Stimulated activated CD4-positive, alpha-beta T cell treated with anti-CD3 and anti-CD28 coated beads, TNF-alpha, amount 100 ng/mL, for 48 hours (primary cell): ENCODE measurements around the gene TYW1.
"Not testable (repeated sequence)": the region's sequence is repeated elsewhere in the genome, so short reads cannot be mapped to it uniquely, and the experiment has no call there.

Source experiments
- DNase-seq, 3 donors: peaks; one replicate each; pipeline ENCODE4 v3.0.0-alpha.2; 2020; ENCODE audit warnings: low read depth in 3 of 3

Gene TYW1

DNA sequence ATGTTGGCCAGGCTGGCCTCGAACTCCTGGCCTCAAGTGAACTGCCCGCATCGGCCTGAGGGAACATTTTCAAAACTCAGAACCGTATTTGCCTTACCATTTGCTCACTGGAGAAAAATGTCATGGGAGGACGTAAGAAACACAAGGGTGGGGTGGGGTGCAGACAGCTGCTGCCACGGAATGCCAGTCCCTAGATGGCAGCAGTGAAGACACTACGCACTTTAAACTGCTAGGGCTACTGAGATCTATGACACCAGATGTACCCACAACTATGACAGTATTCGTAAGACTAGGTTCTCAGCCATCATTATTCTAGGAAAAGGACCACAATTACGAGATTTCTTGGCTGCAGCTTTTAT lies 2.0 kb upstream of the TYW1 start:
- peak; percentile 8 to 34 (median 11) for DNase-seq

GRCh38 chr7:66995050-66995776 lies 1.4 kb upstream of the TYW1 start, which contains the start of gene SBDS:
Gene SBDS, minus strand, starts transcription at chr7:66995586. Its CDS starts 169 bp downstream, at chr7:66995417.
- DNase-seq: peak; percentile 84 to 91 (median 85)

DNA sequence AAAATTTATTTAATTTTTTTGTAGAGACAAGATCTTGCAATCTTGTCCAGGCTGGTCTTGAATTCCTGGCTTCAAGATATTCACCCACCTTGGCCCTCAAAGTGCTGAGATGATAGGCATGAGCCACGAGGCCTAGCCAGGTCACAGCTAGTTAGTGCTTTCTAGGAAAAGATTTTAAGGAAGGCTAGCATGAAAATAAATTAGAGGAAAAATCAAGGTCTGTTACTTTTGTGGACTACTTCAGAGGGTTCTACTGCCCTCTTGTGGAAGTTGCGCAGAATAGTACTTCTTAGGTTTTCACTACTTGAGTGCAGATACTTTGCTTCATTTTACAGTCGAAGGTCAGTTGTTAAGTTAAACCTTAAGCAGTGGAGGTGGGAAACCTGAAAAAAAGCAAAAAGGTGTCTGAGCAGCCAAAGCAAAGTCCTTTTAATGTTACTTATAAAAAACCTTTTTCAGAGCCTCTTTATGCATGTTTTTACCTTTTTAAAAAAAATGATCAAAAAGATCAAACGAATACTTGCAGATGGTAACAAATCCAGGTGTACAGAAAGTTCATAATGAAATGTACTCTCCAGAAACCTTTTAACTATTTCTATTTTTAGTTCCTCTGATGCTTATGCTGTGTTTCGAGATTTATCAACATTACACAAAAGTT lies 4.1 kb downstream of the TYW1 start:
- DNase-seq: not testable (repeated sequence)

- DNase-seq: not testable (repeated sequence)
Measured at GRCh38 chr7:67004145-67004544, 7.5 kb downstream of the TYW1 start.

DNA sequence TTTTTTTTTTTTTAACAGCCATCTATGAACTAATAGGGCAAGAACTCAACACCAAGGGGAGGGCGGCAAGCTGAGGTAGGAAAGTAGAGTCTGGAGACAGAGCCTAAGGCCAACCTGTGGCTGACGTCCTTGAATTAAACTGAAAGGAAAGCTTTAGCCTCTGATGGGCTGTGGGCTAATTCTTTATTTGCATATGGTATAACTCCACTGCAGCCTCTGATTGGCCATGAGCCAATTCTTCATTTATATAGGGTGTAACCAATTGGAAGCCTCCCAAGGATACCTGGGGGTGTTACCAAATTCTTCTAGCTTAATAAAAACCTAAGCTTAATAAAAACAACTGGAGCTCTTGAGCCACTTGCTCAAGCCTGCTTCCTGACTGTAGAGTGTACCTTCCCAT lies 10.3 kb downstream of the TYW1 start:
- DNase-seq: no peak

DNA sequence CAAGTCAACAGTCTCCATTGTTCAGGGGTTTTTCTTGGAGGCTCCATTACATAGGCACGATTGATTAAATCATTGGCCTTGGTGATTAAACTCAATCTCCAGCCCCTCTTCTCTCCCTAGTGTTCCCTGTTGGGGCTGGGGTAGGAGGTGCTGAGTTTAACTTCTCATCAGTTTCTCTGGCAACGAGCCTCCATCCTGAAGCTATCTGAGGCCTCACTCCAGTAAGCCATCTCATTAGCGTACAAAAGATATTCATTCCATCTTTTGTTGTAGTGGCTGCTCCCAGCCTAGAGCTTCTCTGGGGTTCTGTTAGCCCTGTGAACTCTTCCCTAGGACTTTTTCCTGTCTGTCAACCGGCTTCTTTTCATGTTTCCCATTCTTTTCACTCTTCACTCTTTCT lies 11.6 kb downstream of the TYW1 start:
- no peak for DNase-seq

DNA sequence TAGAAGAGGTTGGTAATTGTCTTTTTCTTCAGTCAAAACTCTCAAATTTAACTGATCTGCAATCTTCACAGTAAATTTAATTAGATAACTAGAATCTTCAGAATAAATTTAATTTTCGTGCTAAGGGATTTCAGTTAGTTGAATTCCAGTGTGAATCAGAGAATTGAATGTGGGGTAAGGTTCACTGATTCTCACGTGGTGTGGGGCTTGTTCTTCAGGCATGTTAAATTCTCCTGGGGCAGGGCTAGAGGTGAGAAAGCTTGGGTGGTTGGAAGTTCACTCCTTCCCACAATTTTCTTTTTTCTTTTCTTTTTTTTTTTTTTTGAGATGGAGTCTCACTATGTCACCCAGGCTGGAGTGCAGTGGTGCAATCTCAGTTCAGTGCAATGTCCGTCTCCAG lies 13.0 kb downstream of the TYW1 start:
- DNase-seq: not testable (repeated sequence)

DNA sequence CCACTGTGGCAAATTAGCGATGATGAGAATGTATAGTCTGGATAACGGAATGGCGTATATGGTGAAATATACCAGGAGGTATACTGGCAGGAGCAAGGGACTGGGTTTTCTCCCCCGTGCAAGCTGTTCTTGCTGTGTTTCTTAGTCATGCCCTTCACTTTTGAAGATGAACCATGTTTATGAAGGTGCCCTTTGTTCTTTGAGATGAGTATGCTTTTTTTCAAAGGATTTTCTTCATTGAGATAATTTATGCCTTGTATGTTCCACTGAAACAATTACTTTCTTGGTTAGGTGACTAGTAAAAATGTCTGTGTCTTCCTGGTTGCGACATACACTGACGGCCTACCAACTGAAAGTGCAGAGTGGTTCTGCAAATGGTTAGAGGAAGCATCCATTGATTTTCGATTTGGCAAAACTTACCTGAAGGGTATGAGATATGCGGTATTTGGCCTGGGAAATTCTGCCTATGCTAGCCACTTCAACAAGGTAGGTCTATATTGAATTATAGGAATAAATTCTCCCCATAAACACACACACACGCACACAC lies 17.5 kb downstream of the TYW1 start:
- not testable (repeated sequence) for DNase-seq

DNA sequence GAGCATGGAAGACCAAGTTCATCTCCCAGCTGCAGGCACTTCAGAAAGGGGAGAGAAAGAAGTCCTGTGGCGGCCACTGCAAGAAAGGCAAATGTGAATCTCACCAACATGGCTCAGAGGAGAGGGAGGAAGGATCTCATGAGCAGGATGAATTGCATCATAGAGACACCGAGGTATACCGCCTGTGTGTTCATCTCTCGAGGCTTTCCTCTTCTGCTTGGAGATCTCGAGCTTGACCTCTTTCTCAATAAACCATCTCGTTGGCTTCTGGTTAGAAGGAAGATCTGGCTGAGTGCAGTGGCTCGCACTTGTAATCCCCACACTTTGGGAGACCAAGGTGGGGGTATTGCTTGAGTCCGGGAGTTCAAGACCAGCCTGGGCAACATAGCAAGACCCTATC lies 21.3 kb downstream of the TYW1 start:
- not testable (repeated sequence) for DNase-seq

GRCh38 chr7:67018940-67019339 lies 22.3 kb downstream of the TYW1 start:
- no peak for DNase-seq

DNA sequence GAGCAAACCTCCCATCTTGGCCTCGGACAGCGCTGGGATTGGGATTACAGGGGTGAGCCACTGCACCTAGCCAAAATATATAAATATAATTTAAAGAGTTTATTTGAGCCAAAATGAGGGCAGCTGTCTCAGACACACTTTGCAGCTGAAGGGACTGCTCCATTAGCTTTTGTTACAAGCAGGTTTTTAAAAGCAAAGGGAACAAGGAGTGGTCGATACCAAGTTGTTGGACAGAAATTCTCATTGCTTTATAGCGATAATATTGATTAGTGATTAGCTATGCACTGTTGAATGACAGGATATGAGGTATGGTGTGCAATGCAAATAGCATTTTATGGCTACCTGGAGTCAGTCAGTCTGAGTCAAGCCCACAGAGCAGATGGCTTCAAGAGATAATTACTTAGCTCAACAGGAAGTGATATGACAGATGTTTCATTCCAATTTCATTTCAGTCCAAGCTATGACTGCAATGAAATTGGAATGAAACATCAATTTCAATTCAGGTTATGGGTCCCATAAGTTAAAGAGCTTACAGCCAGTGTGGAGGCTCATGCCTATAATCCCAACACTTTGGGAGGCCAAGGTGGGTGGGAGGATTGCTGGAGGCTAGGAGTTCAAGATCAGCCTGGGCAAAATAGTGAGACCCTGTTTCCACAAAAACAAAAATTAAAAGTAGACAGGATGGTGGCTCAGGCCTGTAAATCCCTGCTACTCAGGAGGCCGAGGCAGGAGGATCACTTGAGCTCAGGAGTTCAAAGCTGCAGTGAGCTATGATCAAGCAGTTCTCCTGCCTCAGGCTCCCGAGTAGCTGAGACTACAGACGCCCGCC lies 23.1 kb downstream of the TYW1 start:
- no peak for DNase-seq

- DNase-seq: no peak
Measured at GRCh38 chr7:67021260-67021659, 24.6 kb downstream of the TYW1 start.

DNA sequence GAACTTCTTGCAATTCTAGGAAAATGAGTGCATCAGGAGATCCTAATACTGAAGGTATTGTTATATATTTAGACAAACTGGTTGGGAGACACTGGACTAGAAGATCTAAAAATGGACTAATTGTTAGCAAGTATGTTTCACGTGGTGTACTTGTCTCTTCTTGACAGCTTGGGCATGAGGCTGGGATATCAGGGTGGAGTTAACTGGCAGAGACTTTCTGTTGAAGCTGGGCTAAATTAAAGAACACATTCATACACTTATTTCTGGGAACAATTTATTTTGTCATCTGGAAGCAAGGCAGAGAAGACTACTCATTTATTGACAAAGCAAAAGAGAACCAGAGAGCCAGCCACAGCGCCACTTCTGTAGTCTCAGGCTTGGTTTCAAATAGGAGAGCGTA lies 25.9 kb downstream of the TYW1 start:
- no peak for DNase-seq

DNA sequence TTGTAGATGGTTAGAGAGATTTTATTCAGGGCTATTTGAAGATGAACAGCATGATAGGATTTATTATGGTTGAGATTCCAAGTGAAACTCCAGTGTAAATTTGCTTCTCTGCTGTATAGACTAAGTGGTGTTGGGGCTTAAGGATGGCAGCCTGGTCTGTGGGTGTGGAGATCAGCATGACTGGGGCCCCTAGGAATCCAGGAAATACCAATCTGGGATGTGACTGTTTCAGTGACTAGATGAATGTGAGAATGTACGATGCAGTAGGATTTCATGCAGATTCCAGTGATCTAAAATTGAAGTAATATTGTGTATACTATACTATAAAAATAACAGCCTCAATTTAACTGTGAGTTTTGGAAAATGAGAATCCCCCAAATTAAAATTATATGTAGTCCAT lies 28.8 kb downstream of the TYW1 start:
- not testable (repeated sequence) for DNase-seq

DNA sequence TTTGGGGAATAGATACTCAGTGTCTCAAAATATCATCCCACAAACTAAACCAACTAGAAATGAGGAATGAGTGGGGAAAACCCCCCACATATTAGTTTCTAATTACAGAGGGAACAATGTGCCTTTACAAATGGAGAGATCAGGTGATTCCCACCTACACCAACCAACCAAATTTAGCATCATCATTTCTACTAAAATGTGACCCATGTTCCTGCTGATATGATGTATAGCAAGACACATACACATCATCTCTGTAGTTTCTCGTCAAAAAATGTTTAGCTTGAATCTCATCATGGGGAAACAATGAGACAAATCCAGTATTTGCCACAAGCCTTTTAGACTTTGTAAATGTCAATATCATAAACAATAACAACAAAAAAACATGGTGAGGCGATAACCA lies 35.1 kb downstream of the TYW1 start:
- not testable (repeated sequence) for DNase-seq

- no peak for DNase-seq
Measured at GRCh38 chr7:67033251-67033650, 36.6 kb downstream of the TYW1 start.

GRCh38 chr7:67036432-67037395 lies 40.1 kb downstream of the TYW1 start:
- not testable (repeated sequence) for DNase-seq

DNA sequence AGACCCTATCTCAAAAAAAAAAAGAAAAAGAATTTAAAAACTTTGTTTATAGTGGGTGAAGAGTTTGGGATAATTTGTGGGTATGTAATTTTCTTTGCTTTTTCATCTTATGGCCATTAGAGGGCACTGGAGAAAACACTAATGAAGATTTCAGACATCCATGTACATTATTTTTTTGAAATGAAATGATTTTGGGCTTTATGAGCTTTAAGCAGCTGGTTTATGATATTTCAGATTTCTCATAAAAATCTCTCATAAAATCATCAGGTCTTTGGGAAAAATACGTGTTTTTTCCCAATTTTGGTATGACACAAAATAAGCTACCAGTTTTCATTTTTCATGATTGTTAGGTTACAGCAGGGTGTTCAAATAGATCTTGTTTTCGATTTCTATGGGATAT lies 44.2 kb downstream of the TYW1 start:
- not testable (repeated sequence) for DNase-seq

- DNase-seq: not testable (repeated sequence)
Measured at GRCh38 chr7:67042781-67043558, 46.3 kb downstream of the TYW1 start.

- not testable (repeated sequence) for DNase-seq
Measured at GRCh38 chr7:67043559-67043930, 46.9 kb downstream of the TYW1 start.
